GM21717 (cell line): ENCODE results near the gene GABBR2.

Source experiments
- ATAC-seq: cut with Tn5 transposase; IDR thresholded peaks from one replicate; pipeline ENCODE4 v1.9.1; 2021; ENCODE audit warnings: mild to moderate bottlenecking, moderate library complexity; ENCODE audit not compliant: unreplicated experiment

Gene GABBR2

GRCh38 chr9:98721643-98722042 lies 12.9 kb upstream of the GABBR2 start:
- ATAC-seq, result no peak

GRCh38 chr9:98720402-98720801 lies 11.7 kb upstream of the GABBR2 start:
- ATAC-seq, result no peak

GRCh38 chr9:98719055-98719454 lies 10.3 kb upstream of the GABBR2 start:
- ATAC-seq, result no peak

- ATAC-seq, result no peak
Measured at GRCh38 chr9:98714833-98715232, 6.1 kb upstream of the GABBR2 start.

GRCh38 chr9:98712987-98713386 lies 4.3 kb upstream of the GABBR2 start:
- ATAC-seq, result no peak

- no peak for ATAC-seq
Measured at GRCh38 chr9:98709968-98710965, 1.5 kb upstream of the GABBR2 start.

GRCh38 chr9:98708103-98708932 lies 417 bp downstream of the GABBR2 start:
- ATAC-seq, result no peak

- ATAC-seq, result no peak
Measured at GRCh38 chr9:98707166-98708102, 1.3 kb downstream of the GABBR2 start.

GRCh38 chr9:98706651-98707165 lies 2.0 kb downstream of the GABBR2 start:
- ATAC-seq, result no peak

- ATAC-seq, result no peak
Measured at GRCh38 chr9:98702835-98703380, 5.8 kb downstream of the GABBR2 start.

- no peak for ATAC-seq
Measured at GRCh38 chr9:98702340-98702739, 6.4 kb downstream of the GABBR2 start.

GRCh38 chr9:98701576-98701975 lies 7.2 kb downstream of the GABBR2 start:
- ATAC-seq, result no peak

- ATAC-seq, result no peak
Measured at GRCh38 chr9:98700801-98701200, 7.9 kb downstream of the GABBR2 start.

- ATAC-seq, result no peak
Measured at GRCh38 chr9:98698856-98699255, 9.9 kb downstream of the GABBR2 start.

- no peak for ATAC-seq
Measured at GRCh38 chr9:98694943-98695342, 13.8 kb downstream of the GABBR2 start.

GRCh38 chr9:98692392-98692791 lies 16.3 kb downstream of the GABBR2 start:
- no peak for ATAC-seq

- no peak for ATAC-seq
Measured at GRCh38 chr9:98691890-98692289, 16.8 kb downstream of the GABBR2 start.

- no peak for ATAC-seq
Measured at GRCh38 chr9:98690686-98691085, 18.0 kb downstream of the GABBR2 start.

GRCh38 chr9:98688710-98689495 lies 19.8 kb downstream of the GABBR2 start:
- ATAC-seq, result no peak
